Measurements from ENCODE around the gene KCND2. TPM values are rescaled to one million over a fixed set of nuclear protein-coding genes. Genes with fewer than 3 reads are reported as not detected.
"Not testable (repeated sequence)": the region's sequence is repeated elsewhere in the genome, so short reads cannot be mapped to it uniquely, and the experiment has no call there.

KCND2 gene
- total RNA-seq, 1 donor from 2014 or later: 0.61 TPM

DNA sequence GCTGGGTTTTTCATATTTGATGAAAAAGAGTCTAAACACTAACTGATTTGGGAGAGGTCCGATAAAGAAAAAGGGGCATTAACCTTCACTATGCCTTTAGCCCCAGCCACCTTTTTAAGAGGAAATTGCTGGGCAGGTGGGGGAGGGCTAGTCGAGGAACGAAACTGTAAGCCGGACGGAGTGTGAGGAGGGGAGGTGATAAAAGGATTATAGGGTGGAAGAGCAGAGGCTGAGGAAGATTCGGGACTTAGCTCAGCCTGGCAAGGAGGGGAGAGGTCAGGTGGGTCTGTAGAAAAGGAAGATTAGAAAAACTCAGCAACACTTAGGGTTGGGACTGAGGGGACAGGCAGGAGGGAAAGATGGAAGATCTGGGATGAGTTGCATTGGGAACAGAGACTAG lies 508.0 kb downstream of the KCND2 start:
- H3K9me3 ChIP-seq: no peaks in the 10 kb centered on the region
- no peaks in the 10 kb centered on the region for H3K36me3 ChIP-seq
- no peak overlapping the region for H3K4me3 ChIP-seq
- ATAC-seq (no peak), DNase-seq (no peak)
- no peak overlapping the region for H3K27ac ChIP-seq
- intact Hi-C loops (cut with DNase I): no loop called here
- H3K27me3 ChIP-seq: no peaks in the 10 kb centered on the region
- H3K4me1 ChIP-seq: no peaks in the 10 kb centered on the region
- TF ChIP-seq, protein P1, sequence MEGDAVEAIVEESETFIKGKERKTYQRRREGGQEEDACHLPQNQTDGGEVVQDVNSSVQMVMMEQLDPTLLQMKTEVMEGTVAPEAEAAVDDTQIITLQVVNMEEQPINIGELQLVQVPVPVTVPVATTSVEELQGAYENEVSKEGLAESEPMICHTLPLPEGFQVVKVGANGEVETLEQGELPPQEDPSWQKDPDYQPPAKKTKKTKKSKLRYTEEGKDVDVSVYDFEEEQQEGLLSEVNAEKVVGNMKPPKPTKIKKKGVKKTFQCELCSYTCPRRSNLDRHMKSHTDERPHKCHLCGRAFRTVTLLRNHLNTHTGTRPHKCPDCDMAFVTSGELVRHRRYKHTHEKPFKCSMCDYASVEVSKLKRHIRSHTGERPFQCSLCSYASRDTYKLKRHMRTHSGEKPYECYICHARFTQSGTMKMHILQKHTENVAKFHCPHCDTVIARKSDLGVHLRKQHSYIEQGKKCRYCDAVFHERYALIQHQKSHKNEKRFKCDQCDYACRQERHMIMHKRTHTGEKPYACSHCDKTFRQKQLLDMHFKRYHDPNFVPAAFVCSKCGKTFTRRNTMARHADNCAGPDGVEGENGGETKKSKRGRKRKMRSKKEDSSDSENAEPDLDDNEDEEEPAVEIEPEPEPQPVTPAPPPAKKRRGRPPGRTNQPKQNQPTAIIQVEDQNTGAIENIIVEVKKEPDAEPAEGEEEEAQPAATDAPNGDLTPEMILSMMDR (IDR thresholded peaks at IDR 0.05): no peak

DNA sequence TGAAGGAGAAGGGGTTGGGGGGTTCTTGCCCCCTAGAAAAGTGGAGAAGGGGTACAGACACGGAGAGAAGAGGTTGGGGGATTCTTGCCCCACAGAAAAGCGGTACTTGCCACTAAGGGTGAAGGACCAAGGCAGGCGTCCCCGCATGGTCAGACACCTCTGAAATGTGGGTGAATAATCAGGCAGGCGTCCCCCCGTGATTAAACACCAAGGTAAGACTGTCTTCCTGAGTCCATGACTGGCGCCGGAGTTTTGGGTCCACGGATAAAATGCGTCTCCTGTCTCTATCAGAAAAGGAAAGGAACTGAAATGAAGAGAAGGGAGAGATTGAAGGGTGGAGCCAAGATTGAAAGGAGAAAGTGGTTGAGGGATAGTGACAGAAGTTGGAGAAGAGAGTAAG lies 508.9 kb downstream of the KCND2 start:
- H3K27ac ChIP-seq; H3K36me3 ChIP-seq; DNase-seq; H3K9me3 ChIP-seq; H3K27me3 ChIP-seq; H3K4me3 ChIP-seq; intact Hi-C loops (cut with DNase I); H3K4me1 ChIP-seq; ATAC-seq: not testable (repeated sequence)

DNA sequence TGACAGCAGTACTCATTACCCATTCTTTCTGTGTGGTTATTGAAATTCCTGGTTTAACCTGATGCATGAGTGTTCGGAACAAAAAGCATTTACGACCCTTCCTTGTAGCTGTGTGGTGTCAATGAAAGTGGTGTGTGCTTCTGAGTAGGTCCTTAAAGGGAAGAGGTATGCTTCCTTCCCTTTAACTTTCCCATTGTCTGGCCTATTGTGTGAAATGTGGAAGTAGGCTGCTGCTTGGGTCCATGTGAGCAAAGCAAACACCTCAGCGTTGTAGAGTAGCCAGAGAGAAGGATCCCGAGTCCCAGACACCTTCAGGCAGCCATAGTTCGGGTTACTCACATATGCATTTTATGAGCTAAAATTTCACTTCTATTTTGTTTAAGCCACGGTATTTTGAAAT lies 510.3 kb downstream of the KCND2 start:
- DNase-seq (no peak), ATAC-seq (no peak)
- Histone ChIP-seq H3K27me3 (no peaks in the 10 kb centered on the region), H3K4me1 (no peaks in the 10 kb centered on the region), H3K27ac (no peak overlapping the region), H3K36me3 (no peaks in the 10 kb centered on the region), H3K4me3 (no peak overlapping the region), H3K9me3 (no peaks in the 10 kb centered on the region)
- TF ChIP-seq, protein P1 (IDR thresholded peaks at IDR 0.05): no peak
- intact Hi-C loops (cut with DNase I): no loop called here

DNA sequence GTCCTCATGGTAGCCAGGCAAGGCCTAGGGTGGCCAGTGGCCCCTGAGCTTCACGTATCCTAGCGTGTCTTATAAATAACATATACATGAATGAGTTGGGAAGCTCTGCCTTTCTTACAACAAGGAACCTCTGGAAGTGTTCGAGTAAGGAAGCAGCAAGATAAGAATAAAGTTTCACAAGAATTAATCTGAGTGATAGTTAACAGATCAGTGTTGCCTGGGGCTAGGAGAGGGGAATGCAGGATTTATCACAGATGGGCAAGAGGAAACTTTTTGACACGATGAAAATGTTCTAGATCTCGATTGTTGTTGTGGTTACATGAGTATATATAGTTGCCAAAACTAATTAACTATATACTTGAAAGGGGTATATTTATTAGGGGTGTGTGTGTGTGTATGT lies 510.7 kb downstream of the KCND2 start:
- ATAC-seq (no peak), DNase-seq (no peak)
- H3K27me3 ChIP-seq: no peaks in the 10 kb centered on the region
- H3K27ac ChIP-seq: no peak overlapping the region
- no peaks in the 10 kb centered on the region for H3K36me3 ChIP-seq
- no peaks in the 10 kb centered on the region for H3K4me1 ChIP-seq
- H3K9me3 ChIP-seq: no peaks in the 10 kb centered on the region
- no peak overlapping the region for H3K4me3 ChIP-seq
- intact Hi-C loops (cut with DNase I): no loop called here
- TF ChIP-seq, protein P1 (IDR thresholded peaks at IDR 0.05): no peak

DNA sequence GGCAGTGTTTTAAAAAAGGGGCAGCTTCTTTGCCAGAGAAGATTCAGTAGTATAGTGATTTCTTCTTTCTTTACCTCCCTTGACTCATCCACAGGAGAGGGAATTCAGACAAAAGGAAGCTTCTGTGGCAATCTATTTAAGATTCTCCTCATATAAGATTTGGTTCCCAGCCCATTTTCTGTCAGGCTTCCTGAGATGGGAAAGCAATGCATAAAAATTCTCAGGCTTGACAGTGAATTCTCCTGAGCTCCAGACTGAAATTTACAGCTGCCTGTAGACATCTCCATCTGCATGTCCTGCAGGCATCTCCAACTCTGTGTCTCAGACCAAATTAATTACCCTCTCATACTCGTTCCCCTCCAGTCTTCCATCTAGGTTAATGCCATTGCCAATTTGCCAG lies 512.1 kb downstream of the KCND2 start:
- ATAC-seq (no peak), DNase-seq (no peak)
- no peaks in the 10 kb centered on the region for H3K9me3 ChIP-seq
- no peak overlapping the region for H3K27ac ChIP-seq
- H3K4me1 ChIP-seq: no peaks in the 10 kb centered on the region
- H3K27me3 ChIP-seq: no peaks in the 10 kb centered on the region
- intact Hi-C loops (cut with DNase I): no loop called here
- TF ChIP-seq, protein P1 (IDR thresholded peaks at IDR 0.05): no peak
- no peak overlapping the region for H3K4me3 ChIP-seq
- no peaks in the 10 kb centered on the region for H3K36me3 ChIP-seq

DNA sequence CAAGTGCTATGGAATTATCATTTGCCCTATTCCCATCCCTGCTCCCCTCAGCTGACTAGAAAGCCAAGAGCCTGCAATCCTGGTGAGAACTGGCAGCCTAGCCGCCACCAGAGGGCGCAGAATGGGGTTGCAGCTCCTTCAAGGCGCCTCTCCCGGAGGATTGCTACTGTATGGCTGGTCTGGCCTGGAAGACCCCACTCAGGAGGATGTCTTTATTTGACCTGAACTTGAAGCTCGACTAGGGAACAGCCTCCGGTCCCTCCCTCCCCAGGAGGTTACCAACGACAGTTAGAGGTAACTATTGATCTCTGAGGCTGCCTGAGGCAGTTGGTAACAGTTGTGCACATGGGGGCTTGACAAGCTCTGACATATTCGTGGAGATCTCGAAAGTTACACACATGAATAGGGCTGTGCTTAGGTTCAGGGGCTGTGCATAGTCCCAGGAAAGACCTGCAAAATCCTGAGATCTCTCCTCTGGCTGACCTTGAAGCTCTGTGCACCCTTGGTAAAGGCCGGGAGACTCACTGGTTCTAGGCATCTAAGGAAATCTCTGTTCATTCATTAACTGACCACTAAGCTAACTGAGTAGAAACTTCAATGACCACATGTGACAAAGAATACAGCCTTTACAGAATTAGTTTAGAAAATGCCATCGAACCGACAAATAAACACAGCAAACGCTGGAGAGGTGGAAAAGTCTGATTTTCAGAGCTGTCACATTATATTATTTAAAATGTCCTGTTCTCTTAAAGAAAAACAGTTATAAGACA lies 519.3 kb downstream of the KCND2 start:
- Histone ChIP-seq H3K36me3 (no peaks in the 10 kb centered on the region), H3K4me3 (no peak overlapping the region), H3K27ac (no peak overlapping the region), H3K4me1 (no peaks in the 10 kb centered on the region), H3K27me3 (no peaks in the 10 kb centered on the region), H3K9me3 (no peaks in the 10 kb centered on the region)
- ATAC-seq (peak; percentile 97), DNase-seq (peak; percentile 85)
- TF ChIP-seq, protein P1 (IDR thresholded peaks at IDR 0.05): peak; percentile 90
- intact Hi-C loops (cut with DNase I): no loop called here
